IMR-90 (cell line): ENCODE data around the gene CD82. TPM values are rescaled to one million over a fixed set of nuclear protein-coding genes. Genes with fewer than 3 reads are reported as not detected.

ENCODE experiments used
- ATAC-seq: fragments of 200-7000 bp; cut with Tn5 transposase; 2 replicates; pipeline ENCODE4 v1.9.1; 2020; ENCODE audit warnings: low read depth, mild to moderate bottlenecking, moderate library complexity
- BruUV-seq: library from RNA; stranded (reverse); fragments of 400-500 nt; replicated peaks from 2 replicates; lab custom pipeline; 2021; lab: Mats Ljungman, UMichigan
- CTCF ChIA-PET: fragments of 300-600 bp; formaldehyde crosslinking; extraction: SDS; loops from one replicate; lab custom pipeline; 2021; ENCODE audit warnings: antibody characterized with exemption; lab: Yijun Ruan, JAX
- POLR2A ChIA-PET: fragments of 300-600 bp; sonication (Branson Sonifier 250); formaldehyde crosslinking; loops from one replicate; lab custom pipeline; 2022; ENCODE audit warnings: antibody characterized with exemption; ENCODE audit not compliant: unreplicated experiment; lab: Charles Lee
- DNase-seq: peaks from one replicate; pipeline ENCODE4 v3.0.0; 2013
- H2AFZ ChIP-seq: replicated peaks from 2 replicates; pipeline ENCODE3; 2013; ENCODE audit warnings: low read length, mild to moderate bottlenecking; ENCODE audit not compliant: poor library complexity
- H2AK5ac ChIP-seq: 2 replicates; pipeline ENCODE4 v1.6.1; 2013; ENCODE audit warnings: low read depth, low read length, inconsistent platforms
- H2AK9ac ChIP-seq: replicated peaks from 2 replicates; pipeline ENCODE3; 2013; ENCODE audit warnings: mild to moderate bottlenecking, low read depth, low read length, moderate library complexity; ENCODE audit not compliant: poor library complexity
- H2BK120ac ChIP-seq: 2 replicates; pipeline ENCODE4 v1.6.1; 2013; ENCODE audit warnings: low read depth, low read length, inconsistent platforms
- H2BK15ac ChIP-seq: 3 replicates; pipeline ENCODE4 v1.6.1; 2013; ENCODE audit warnings: low read depth, low read length, inconsistent platforms
- H2BK20ac ChIP-seq: 2 replicates; pipeline ENCODE4 v1.6.1; 2013; ENCODE audit warnings: low read depth, mild to moderate bottlenecking, inconsistent platforms, low read length, moderate library complexity
- H2BK5ac ChIP-seq: 2 replicates; pipeline ENCODE4 v1.6.1; 2013; ENCODE audit warnings: mild to moderate bottlenecking, low read depth, low read length, inconsistent platforms; ENCODE audit not compliant: poor library complexity, severe bottlenecking
- H3K14ac ChIP-seq: replicated peaks from 2 replicates; pipeline ENCODE4 v1.6.1; 2013; ENCODE audit warnings: low read depth, low read length, inconsistent platforms
- H3K18ac ChIP-seq: 2 replicates; pipeline ENCODE4 v1.6.1; 2013; ENCODE audit warnings: low read depth, low read length, control low read depth
- H3K23ac ChIP-seq: 2 replicates; pipeline ENCODE4 v1.6.1; 2013; ENCODE audit warnings: low read depth, low read length, inconsistent platforms
- H3K27ac ChIP-seq: 2 replicates; pipeline ENCODE4 v1.5.1; 2013; ENCODE audit warnings: mild to moderate bottlenecking, control low read depth, low read length; ENCODE audit not compliant: insufficient read depth
- H3K27me3 ChIP-seq: 2 replicates; pipeline ENCODE4 v1.6.1; 2013; ENCODE audit warnings: low read length; ENCODE audit not compliant: control insufficient read depth, insufficient read depth
- H3K36me3 ChIP-seq: 2 replicates; pipeline ENCODE4 v1.6.1; 2013; ENCODE audit warnings: low read length, mixed read lengths; ENCODE audit not compliant: control insufficient read depth, insufficient read depth
- H3K4ac ChIP-seq: 2 replicates; pipeline ENCODE4 v1.6.1; 2013; ENCODE audit warnings: low read depth, low read length, inconsistent platforms
- H3K4me1 ChIP-seq: 2 replicates; pipeline ENCODE4 v1.6.1; 2013; ENCODE audit warnings: low read length, mixed read lengths; ENCODE audit not compliant: control insufficient read depth, insufficient read depth
- H3K4me2 ChIP-seq: 2 replicates; pipeline ENCODE4 v1.6.1; 2013; ENCODE audit warnings: low read depth, mild to moderate bottlenecking, control low read depth, low read length, moderate library complexity
- H3K4me3 ChIP-seq: 2 replicates; pipeline ENCODE4 v1.5.1; 2013; ENCODE audit warnings: low read depth, mild to moderate bottlenecking, control low read depth, low read length, moderate library complexity; ENCODE audit not compliant: insufficient read depth
- H3K56ac ChIP-seq: 2 replicates; pipeline ENCODE4 v1.6.1; 2013; ENCODE audit warnings: low read length, inconsistent platforms; ENCODE audit not compliant: insufficient read depth; ENCODE audit errors: extremely low read depth
- H3K79me1 ChIP-seq, 2 experiments: 2 replicates each; pipeline ENCODE4 v1.6.1; 2013; ENCODE audit warnings: low read length in 2 of 2, inconsistent platforms in 1 of 2, low read depth in 1 of 2
- H3K9ac ChIP-seq: 2 replicates; pipeline ENCODE4 v1.6.1; 2013; ENCODE audit warnings: low read depth, low read length, control low read depth
- H3K9me1 ChIP-seq: 2 replicates; pipeline ENCODE4 v1.6.1; 2013; ENCODE audit warnings: low read length, inconsistent platforms; ENCODE audit not compliant: insufficient read depth
- H3K9me3 ChIP-seq: 2 replicates; pipeline ENCODE4 v1.6.1; 2013; ENCODE audit warnings: low read length; ENCODE audit not compliant: control insufficient read depth, insufficient read depth
- H4K20me1 ChIP-seq: 2 replicates; pipeline ENCODE4 v1.6.1; 2013; ENCODE audit warnings: low read length, inconsistent platforms; ENCODE audit not compliant: insufficient read depth
- H4K5ac ChIP-seq: 2 replicates; pipeline ENCODE4 v1.6.1; 2013; ENCODE audit warnings: mild to moderate bottlenecking, low read depth, low read length, control low read depth
- H4K8ac ChIP-seq, 2 experiments: 2 replicates each; pipeline ENCODE4 v1.6.1; 2013; ENCODE audit warnings: low read depth in 2 of 2, low read length in 2 of 2, control low read depth in 1 of 2, inconsistent platforms in 1 of 2
- H4K91ac ChIP-seq: 2 replicates; pipeline ENCODE4 v1.6.1; 2013; ENCODE audit warnings: low read depth, low read length, inconsistent platforms; ENCODE audit not compliant: insufficient read depth
- BHLHE40 ChIP-seq: fragments of 150-350 bp; IDR thresholded peaks from 2 replicates; pipeline ENCODE4 v1.6.1; 2016; ENCODE audit warnings: mild to moderate bottlenecking, low read depth, low read length
- CHD1 ChIP-seq: IDR thresholded peaks from 2 replicates; pipeline ENCODE4 v1.6.1; 2012; ENCODE audit warnings: low read depth, low read length, improper control_type of control experiment
- MXI1 ChIP-seq: IDR thresholded peaks from 2 replicates; pipeline ENCODE4 v1.6.1; 2012; ENCODE audit warnings: low read depth, mild to moderate bottlenecking, low read length, moderate library complexity, borderline replicate concordance
- NFE2L2 ChIP-seq: fragments of 150-350 bp; IDR thresholded peaks from 2 replicates; pipeline ENCODE4 v1.6.1; 2016; ENCODE audit warnings: low read depth, mild to moderate bottlenecking, low read length
- POLR2A ChIP-seq: IDR thresholded peaks from 2 replicates; pipeline ENCODE4 v1.6.1; 2012; ENCODE audit warnings: mild to moderate bottlenecking, low read depth, low read length
- USF2 ChIP-seq: fragments of 150-350 bp; IDR thresholded peaks from 2 replicates; pipeline ENCODE4 v1.6.1; 2017; ENCODE audit warnings: mild to moderate bottlenecking, antibody characterized with exemption, low read length, low read depth
- WGBS, 2 experiments: methylation state at CpG; one replicate each; pipeline versions ENCODE4 v1.1.5 to v1.1.7; 2013; ENCODE audit warnings: missing lambda C conversion rate in 2 of 2; ENCODE audit not compliant: insufficient read length in 1 of 2; ENCODE audit errors: extremely low coverage in 2 of 2; 5-methylcytosine and 5-hydroxymethylcytosine counted together
- dilution Hi-C: fragments of 300-500 bp; cut with HindIII; formaldehyde crosslinking; loops from one replicate; pipeline ENCODE4 v1.14.3; 2018; ENCODE audit warnings: low sequenced_read_pairs; ENCODE audit not compliant: unreplicated experiment
- in situ Hi-C: fragments of 300-500 bp; cut with MboI; formaldehyde crosslinking; loops from 3 replicates; pipeline ENCODE4 v1.14.3; 2019; ENCODE audit warnings: low sequenced_read_pairs, inconsistent platforms, mixed read lengths
- intact Hi-C: fragments of 100-400 bp; cut with micrococcal nuclease; formaldehyde crosslinking; loops from 2 replicates; pipeline ENCODE4 v1.10.0; 2022
- polyA plus RNA-seq, 3 experiments: library from polyadenylated mRNA; depleted of rRNA; stranded (reverse); fragments of >200 nt; gene quantifications; 2 replicates each; pipeline ENCODE4 v1.2.3, GENCODE V29; 2012; ENCODE audit warnings: low replicate concordance in 1 of 3
- total RNA-seq: library from RNA; depleted of rRNA; stranded (reverse); fragments of >200 nt; gene quantifications from 2 replicates; pipeline ENCODE4 v1.2.3, GENCODE V29; 2012

CD82 gene
- total and polyA plus RNA-seq, 2 of the 4 experiments (the other 2 are of a cell fraction): 32.8 to 49.4 TPM

- Histone ChIP-seq H2BK15ac (no peak overlapping the region), H3K9me3 (no peaks in the 10 kb centered on the region; the same call in 1 of the 2 replicates), H3K4ac (no peak overlapping the region), H4K20me1 (no peaks in the 10 kb centered on the region), H4K91ac (no peak overlapping the region), H3K23ac (no peak overlapping the region), H3K18ac (no peak overlapping the region), H3K79me1 (no peaks in the 10 kb centered on the region), H2BK120ac (no peak overlapping the region), H4K5ac (no peak overlapping the region), H3K9ac (no peak overlapping the region), H2BK5ac (no peak overlapping the region), H2AK9ac (no peak overlapping the region), H2AK5ac (no peak overlapping the region), H2BK20ac (no peak overlapping the region), H3K4me1 (no peaks in the 10 kb centered on the region), H4K8ac (no peak overlapping the region), H3K36me3 (no peaks in the 10 kb centered on the region), H3K27me3 (peaks cover 29% of the 10 kb centered on the region), H3K14ac (no peak overlapping the region), H3K4me2 (no peak overlapping the region), H2AFZ (no peak overlapping the region), H3K4me3 (no peak overlapping the region), H3K9me1 (no peaks in the 10 kb centered on the region), H3K56ac (no peak overlapping the region), H3K27ac (no peak overlapping the region)
- ATAC-seq (no peak), DNase-seq (no peak)
- intact Hi-C loops (no loop called here), in situ Hi-C loops (no loop called here), dilution Hi-C loops (no loop called here)
- ChIA-PET POLR2A (no interaction called here), CTCF (no interaction called here)
- TF ChIP-seq USF2: no peak
- TF ChIP-seq BHLHE40: no peak
- no peak for TF ChIP-seq NFE2L2
- no peak for TF ChIP-seq POLR2A
- TF ChIP-seq CHD1: no peak
- no peak for TF ChIP-seq MXI1
- no CpG with 5 or more reads among the region's 5 CpGs for WGBS, 2 experiments
- BruUV-seq: no TSS peak
Measured at GRCh38 chr11:44657836-44658505, 92.5 kb downstream of the CD82 start.
